GM21825 (cell line): ENCODE results near the gene GPX8.
A peak's percentile ranks its signal among the peaks of the same experiment; 100 is the strongest.

Source experiments
- ATAC-seq: cut with Tn5 transposase; IDR thresholded peaks from one replicate; pipeline ENCODE4 v1.9.1; 2021; ENCODE audit warnings: mild to moderate bottlenecking, moderate library complexity; ENCODE audit not compliant: unreplicated experiment

The GPX8 gene, protein sequence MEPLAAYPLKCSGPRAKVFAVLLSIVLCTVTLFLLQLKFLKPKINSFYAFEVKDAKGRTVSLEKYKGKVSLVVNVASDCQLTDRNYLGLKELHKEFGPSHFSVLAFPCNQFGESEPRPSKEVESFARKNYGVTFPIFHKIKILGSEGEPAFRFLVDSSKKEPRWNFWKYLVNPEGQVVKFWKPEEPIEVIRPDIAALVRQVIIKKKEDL

DNA sequence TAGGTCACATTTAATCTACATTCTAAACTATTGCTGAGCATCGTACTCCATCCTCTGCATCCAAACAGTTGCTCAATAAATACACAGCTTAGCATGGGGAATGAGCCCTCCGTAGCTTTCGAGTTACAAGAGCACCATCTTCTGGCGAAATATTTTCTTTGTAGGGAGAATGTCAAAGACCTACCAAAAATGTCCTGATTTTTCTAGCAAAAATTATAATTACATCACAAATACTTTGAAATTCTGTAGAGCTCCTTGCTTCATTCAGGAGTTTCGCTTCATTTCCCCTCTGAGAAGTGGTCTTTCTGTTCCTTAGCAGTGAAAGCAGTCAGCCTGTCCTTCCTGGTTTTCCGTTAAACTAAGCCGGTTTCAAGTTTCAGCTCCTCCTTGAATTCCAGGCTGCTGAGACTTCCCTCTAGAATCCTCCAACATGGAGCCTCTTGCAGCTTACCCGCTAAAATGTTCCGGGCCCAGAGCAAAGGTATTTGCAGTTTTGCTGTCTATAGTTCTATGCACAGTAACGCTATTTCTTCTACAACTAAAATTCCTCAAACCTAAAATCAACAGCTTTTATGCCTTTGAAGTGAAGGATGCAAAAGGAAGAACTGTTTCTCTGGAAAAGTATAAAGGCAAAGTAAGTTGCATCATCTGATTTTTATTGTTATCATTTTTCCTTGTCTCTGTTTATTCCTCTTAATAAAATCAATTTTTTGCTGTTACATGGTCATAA is at the start of gene GPX8:
Gene GPX8, plus strand, starts transcription at position 409 of the 730 bp plus-strand sequence. Its CDS starts 22 bp downstream, at position 431.
- no peak for ATAC-seq

DNA sequence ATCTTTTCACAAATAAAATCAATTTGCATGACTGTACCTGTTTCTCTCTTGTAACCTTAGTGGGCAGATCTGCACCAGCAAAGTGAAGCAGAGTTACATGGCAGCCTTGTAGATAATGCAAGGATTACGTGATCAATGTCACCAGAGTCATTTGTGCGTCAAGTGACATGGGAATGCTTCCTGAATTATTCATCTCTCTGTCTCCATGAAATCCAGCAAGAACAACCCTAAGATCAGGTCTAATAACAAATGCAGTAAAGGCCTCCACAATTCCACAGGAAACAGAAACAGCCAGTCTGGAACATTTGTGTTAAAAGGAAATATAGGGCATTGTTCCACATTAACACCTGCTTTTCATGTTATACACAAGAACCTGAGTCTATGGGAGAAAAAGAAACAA is 49.8 kb upstream of the GPX8 start:
- no peak for ATAC-seq

DNA sequence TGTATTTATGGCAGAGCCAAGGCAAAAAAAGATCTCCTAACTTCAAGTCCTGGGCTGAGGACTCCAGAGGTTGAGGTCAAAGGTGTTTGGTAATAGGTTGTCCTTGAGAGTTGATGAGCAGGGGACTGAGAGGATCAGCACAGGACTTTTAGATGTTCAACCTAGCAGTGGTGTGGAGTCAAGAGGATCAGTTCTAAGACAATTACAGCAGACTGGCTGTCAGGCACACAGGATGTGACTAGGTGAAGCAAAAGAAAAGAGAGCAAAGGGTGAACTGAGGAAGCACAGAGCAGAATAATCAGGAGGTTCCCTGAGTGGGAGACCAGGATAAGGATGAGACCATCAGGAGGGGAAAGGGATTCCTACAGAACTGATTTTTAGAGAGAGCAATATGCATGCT is 46.6 kb upstream of the GPX8 start:
- no peak for ATAC-seq

DNA sequence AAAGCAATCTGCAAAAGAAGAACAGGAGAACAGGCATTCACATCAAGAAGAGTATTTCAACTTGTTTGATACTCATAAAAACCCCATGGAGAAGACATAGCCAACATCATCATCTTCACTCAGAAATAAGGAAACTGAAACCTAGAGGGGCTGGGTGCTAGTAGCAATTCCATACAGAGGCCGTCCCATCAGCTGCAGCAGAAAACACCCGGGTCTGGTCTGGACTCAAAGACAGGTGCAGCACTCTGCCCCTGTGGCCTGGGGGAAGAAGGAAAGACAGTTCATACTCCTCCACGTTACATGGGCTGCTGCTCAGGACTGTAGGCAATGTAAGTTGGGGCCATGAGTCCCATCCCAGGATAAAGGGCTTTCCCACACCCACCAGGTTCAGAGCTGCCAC is 45.9 kb upstream of the GPX8 start:
- no peak for ATAC-seq

DNA sequence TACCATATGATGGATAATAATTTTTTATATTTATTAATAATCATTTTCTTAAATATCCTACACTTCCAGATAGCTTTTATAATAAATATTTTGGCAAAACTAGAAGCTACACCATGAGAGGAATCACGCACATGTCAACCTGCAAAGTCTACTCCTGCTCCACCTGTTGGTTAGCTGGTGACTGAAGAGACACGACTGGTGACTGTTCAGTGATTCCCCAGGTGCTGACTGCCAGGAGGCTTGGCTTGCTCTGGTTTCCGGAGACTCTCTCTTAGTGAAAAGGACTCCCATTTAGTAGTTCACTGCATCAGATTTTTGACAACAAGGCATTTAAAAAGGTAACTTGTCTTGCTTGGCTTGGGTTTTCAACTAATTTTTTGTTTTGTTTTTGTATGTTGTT is 36.6 kb upstream of the GPX8 start:
- no peak for ATAC-seq

DNA sequence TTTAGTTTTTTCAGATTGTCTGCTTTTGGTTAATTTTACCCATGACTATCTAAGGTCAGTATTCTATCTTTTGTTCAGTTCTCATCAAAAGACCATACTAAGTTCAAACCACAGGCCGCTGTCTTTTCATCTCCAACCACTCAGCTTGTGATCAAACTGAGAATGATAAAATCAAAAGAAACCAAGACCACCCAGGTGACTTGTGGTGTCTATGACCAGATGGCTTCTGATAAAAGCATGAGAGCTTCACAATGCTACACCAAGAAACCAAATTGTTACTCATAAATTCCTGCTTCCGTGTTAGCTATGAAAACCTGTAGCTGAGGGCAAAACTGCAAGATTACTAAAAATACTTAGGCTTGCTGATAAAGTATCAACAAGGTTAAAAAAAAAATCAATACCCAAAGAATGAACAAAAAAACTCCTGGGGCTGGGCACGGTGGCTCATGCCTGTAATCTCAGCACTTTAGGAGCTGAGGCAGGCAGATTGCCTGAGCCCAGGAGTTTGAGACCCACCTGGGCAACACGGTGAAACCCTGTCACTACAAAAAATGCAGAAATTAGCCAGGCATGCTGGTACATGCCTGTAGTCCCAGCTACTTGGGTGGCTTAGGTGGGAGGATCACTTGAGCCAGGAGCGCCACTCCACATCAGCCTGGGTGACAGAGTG is 25.8 kb upstream of the GPX8 start:
- no peak for ATAC-seq

DNA sequence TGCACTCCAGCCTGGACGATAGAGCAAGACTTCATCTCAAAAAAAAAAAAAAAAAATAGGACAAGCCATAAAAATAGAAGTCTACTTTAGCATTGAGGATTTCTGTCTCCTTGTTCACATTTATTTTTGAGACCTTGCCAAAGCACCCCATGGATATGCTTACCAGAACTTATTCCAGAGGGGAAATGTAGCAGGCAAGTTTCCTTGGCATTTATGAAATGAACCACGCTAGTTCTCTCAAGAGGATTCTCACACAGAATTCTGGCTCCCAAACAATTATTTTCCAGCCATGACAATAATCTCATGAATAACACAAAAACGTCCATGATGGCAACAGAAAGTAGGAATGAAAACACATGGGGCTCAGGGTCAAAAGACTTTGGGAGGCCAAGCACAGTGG is 23.4 kb upstream of the GPX8 start:
- ATAC-seq, result no peak

DNA sequence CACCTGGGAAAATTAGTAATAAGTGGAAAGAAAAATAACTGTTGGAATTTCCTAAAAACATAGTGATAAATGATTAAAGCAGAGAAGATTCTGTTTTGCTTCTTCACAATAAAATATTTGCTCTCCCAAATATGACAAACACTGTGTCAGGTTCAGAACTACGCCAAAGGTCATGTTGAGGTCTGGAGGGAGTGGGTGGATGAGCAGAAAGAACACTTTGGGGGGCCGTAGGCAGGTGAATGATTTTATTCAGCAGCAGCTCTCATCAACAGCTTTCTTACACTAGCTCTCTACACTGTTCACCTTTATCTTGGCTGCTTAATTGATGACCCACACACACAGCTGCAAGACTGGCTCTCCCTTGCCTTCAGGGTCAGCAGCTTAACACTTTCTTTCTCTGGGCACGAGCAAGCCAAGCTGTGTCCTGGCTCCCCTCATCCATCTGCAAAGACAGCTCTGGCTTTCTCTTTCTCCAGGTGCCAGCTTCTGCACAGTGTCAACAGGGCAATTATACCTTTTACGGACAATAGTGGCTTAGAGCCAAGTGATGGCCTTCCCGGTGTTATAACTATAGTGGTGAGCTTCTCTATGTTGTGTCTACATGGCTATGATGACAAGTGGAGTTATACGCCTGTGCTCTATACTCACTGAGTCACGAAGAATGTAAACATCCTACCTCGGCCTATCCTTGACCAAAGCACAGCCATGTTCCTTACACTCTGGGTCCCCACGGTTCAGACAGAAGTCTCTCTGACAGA is 18.9 kb upstream of the GPX8 start:
- no peak for ATAC-seq

DNA sequence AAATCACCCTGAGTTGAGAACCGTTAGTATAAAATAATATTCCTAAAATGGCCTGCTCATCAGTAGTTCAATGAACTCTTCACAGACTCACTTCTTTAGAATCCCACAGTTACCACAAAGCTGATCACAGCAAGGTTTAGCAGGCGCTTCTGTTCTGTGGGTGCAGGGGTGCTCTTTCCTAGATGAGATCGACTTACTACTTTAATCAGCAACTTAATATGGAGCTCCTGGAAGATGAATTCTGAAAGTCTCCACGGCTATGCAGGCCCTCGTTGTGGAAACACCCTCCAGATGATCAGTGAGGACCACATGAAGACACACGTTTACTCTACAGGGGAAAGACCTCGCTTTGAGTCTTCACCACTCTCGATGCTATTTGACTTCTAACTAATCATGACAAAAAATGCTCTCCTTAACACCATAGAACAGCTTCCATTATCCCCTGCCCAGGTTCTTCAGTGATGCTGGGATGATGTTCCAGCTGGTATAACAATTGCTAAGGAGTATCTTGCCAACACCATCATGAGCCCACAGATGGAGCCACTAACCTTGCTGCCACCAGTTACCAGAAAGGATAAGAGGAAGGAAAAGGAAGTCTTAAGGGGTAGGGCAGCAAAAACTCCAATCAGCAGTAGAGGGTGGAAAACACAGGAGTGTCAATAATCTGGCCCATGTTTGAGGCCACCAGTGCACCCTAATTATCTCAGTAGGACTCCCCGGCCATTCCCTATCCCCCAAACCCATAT is 17.9 kb upstream of the GPX8 start:
- ATAC-seq, result no peak

DNA sequence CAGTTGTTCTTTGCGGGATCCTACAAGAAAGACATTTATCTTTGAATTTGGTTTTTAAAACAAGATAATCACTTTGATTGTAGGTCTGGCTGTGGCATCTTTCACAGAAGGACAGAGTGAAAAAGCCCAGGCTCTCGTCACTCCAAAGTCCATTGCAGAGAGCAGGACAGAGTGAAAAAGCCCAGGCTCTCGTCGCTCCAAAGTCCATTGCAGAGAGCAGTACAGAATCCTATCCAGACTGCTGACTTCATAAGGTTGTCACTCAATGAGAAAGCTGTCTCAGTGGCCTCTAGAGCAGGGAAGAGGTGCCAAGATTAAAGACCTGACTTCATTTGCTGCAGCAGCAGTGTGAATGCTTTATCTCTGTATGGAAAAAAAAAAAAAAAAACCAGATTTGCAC is 16.3 kb upstream of the GPX8 start:
- no peak for ATAC-seq

DNA sequence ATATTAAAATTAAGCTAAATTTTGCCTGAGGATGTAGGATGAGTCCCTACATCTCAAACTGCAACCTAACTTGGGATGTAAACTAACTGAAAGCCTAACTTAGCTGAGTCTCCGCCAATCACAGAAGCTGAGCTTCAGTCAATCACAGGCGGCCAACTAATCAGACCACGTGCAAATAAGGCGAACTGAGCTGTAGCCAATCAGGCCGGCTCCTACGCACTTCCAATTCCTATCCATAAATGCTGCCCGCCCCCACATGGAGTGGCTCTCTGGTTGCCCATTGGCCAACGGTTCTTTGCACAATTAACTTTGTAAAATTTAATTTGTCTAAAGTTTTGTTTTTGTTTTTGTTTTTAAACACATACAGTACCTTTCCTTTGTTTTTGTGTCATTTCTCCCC is 13.9 kb upstream of the GPX8 start:
- no peak for ATAC-seq

DNA sequence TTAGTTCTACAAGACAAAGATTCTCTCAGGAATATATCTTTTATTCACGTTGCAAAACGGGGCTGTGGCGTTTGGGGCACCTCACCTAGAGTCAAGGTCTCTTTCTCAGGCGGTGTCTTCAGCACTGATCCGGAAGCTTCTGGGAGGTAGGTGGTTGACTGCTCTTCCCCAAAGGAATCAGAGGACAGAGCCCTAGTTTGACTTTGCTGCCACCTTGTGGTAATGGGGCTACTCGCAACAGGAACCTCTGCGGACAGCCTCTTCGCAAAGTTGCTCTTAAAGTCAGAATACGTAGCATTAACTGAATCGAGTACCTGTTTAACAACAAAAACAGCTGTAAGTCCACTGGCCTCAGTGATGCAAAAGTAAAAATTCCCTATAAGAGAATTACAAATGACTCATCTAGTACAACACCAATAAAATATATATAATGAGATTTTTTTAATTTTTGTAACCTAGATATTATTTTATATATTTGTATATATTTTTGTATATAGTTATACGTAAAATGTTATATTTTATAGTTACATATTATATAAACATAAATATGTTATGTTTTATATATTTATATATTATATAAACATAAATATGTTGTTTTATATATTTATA is 13.3 kb upstream of the GPX8 start:
- peak; percentile 70 for ATAC-seq

DNA sequence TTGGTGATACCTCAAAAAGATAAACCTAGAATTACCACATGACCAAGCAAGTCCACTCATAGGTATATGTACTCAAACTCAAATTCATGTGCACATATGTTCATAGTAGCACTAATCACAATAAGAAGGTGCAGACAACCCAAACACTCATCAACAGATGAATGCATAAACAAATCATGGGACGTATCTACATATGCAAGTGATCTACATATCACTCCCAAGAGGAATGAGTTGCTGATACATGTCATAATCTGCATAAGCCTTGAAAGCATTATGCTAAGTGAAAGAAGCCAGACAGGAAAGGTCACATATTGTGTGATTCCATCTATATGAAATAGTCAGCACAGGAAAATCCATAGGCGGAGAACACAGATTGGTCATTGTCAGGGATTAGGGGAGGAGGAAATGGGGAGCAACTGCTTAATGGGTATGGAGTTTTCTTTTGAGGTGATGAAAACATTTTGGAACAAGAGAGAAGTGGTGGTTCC is 10.6 kb upstream of the GPX8 start:
- no peak for ATAC-seq

DNA sequence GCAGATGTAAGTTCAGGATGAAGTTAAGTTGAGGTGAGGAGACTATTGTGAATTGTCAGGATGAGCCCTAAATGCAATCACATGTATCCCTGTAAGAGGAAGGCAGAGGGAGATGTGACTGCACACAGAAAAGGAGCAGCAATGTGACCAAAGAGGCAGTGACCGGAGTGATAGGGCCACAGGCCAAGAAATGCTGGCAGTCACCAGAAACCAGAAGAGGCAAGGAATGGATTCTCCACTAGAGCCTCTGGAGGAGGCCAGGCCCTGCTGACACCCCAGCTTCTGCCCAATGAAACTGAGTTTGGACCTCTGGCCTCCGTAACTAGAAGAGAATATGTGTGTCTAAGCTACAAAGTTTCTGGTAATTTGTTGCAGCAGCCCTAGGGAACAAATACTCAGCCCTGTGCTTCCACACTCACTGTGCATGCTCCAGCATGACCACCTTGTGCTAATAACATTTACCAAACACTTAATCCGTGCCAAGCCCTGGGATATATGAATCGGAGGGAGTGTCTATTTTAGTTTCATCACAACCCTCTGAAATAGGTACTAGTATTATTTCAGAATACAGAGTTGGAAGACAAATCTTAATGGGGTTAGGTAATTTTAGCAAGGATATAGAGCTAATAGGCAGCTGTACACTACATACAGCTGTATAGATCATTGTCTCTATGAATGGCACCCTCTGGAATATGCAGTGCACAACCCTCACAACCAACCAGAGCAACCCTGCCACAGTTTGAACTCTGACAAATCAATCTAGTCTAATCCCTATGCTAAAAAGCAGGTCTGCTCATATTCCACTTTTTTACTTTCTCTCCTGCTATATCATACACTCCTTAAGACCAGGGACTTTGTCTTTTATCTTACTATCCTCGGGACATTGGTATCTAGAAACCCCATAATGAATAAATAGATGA is 7.8 kb upstream of the GPX8 start:
- ATAC-seq, result no peak

DNA sequence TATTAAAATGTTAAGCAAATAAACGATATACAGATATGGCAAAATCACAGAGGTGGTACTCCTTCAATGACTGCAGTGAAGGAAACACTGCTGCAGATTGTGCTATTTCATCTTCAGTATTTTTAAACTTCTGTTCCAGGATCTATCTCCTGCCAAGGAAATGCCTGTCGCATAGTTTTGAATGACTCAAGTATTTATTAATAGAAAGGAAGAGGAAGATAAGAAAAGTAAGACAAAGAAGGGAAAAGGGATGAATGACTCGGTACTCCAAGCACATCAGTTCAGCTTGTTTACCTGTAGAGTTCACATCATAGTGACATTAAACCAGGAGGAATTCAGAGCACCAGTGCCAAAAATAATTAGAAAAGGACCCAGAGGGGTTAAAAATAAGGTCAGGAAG is 5.1 kb upstream of the GPX8 start:
- ATAC-seq, result no peak

DNA sequence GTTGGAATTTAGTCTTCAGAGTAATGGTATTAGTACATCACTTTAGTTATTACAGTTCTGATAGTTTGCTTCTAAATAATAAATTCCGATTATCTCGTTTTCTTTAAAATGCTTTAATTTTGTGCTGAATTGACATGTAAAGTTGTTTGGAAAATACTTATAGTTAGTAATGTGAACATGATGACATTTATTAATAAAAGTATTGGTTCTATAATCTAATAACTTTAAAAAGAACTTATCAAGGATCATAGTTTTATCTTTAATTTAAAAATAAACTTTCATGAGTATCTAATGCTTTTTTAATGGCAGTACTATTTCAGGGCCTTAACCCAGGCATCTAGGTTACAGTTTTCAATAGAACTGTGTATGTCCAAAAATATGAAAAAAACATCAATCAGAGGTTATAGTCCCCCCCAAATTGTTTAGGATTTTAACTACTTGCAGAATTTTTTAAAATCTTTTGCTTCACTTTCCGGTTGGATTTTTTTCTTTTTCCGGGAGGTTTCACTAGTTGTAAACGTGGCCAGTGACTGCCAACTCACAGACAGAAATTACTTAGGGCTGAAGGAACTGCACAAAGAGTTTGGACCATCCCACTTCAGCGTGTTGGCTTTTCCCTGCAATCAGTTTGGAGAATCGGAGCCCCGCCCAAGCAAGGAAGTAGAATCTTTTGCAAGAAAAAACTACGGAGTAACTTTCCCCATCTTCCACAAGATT is 680 bp downstream of the GPX8 start:
- no peak for ATAC-seq

DNA sequence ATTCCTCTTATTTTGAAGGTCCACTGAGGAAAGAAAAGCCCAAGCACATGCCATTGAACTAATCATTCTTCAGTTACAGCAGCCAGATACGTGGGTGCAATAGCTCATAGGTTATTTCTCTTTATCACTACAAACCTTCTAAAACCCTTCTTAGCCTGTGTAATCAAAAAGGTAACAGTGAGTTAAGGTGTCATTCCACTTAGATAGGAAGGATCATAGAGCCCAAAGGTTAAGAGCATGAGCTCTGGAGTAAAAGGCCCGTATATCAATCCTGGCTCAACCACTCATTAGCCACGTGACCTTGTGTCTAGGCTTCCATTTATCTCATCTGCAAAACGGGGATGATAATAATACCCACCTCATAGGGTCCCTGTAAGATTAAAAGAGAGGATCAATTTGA is 2.7 kb downstream of the GPX8 start:
- ATAC-seq, result no peak

DNA sequence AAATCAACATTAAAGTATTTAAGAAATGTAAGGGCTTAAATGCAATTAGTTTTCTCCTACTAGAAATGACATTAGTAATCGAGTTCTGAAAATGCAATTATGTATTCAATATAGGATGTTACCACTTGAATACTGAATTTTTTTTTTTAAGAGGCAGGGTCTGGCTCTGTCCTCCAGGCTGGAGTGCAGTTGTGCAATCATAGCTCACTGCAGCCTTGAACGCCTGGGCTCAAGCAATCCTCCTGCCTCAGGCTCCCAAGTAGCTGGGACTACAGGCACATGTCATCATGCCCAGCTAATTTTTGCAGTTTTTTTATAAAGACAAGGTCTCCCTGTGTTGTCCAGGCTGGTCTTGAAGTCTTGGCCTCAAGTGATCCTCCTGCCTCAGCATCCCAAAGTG is 11.5 kb downstream of the GPX8 start:
- no peak for ATAC-seq
